ENCODE results near the gene CALML5.

DNA sequence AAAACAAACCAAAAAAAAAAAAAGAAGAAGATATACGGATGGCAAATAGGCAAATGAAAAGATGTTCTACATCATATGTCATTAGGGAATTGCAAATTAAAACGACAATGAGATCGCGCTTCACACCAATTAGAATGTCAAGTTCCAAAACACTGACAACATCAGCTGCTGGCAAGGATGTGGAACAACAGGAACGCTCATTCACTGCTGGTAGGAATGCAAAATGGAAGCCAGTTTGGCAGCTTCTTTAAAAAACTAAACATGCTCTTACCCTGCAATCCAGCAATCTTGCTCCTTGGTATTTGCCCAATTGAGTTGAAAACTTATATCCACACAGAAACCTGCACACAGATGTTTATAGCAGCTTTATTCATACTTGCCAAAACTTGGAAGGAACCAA is 34.8 kb downstream of the CALML5 start:
- TF ChIP-seq, protein P1, sequence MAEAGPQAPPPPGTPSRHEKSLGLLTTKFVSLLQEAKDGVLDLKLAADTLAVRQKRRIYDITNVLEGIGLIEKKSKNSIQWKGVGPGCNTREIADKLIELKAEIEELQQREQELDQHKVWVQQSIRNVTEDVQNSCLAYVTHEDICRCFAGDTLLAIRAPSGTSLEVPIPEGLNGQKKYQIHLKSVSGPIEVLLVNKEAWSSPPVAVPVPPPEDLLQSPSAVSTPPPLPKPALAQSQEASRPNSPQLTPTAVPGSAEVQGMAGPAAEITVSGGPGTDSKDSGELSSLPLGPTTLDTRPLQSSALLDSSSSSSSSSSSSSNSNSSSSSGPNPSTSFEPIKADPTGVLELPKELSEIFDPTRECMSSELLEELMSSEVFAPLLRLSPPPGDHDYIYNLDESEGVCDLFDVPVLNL (CRISPR knock-in tag; IDR thresholded peaks at IDR 0.05; ENCODE audit: borderline replicate concordance, low read depth) = no peak
- TF ChIP-seq, protein P2, sequence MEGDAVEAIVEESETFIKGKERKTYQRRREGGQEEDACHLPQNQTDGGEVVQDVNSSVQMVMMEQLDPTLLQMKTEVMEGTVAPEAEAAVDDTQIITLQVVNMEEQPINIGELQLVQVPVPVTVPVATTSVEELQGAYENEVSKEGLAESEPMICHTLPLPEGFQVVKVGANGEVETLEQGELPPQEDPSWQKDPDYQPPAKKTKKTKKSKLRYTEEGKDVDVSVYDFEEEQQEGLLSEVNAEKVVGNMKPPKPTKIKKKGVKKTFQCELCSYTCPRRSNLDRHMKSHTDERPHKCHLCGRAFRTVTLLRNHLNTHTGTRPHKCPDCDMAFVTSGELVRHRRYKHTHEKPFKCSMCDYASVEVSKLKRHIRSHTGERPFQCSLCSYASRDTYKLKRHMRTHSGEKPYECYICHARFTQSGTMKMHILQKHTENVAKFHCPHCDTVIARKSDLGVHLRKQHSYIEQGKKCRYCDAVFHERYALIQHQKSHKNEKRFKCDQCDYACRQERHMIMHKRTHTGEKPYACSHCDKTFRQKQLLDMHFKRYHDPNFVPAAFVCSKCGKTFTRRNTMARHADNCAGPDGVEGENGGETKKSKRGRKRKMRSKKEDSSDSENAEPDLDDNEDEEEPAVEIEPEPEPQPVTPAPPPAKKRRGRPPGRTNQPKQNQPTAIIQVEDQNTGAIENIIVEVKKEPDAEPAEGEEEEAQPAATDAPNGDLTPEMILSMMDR (IDR thresholded peaks at IDR 0.05) = no peak
- TF ChIP-seq, protein P3, sequence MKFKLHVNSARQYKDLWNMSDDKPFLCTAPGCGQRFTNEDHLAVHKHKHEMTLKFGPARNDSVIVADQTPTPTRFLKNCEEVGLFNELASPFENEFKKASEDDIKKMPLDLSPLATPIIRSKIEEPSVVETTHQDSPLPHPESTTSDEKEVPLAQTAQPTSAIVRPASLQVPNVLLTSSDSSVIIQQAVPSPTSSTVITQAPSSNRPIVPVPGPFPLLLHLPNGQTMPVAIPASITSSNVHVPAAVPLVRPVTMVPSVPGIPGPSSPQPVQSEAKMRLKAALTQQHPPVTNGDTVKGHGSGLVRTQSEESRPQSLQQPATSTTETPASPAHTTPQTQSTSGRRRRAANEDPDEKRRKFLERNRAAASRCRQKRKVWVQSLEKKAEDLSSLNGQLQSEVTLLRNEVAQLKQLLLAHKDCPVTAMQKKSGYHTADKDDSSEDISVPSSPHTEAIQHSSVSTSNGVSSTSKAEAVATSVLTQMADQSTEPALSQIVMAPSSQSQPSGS (CRISPR knock-in tag; IDR thresholded peaks at IDR 0.05; ENCODE audit: borderline replicate concordance, low read depth) = no peak
- TF ChIP-seq, protein P4, sequence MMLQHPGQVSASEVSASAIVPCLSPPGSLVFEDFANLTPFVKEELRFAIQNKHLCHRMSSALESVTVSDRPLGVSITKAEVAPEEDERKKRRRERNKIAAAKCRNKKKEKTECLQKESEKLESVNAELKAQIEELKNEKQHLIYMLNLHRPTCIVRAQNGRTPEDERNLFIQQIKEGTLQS (CRISPR knock-in tag; conservative IDR thresholded peaks at IDR 0.05) = no peak
- TF ChIP-seq, protein P5, sequence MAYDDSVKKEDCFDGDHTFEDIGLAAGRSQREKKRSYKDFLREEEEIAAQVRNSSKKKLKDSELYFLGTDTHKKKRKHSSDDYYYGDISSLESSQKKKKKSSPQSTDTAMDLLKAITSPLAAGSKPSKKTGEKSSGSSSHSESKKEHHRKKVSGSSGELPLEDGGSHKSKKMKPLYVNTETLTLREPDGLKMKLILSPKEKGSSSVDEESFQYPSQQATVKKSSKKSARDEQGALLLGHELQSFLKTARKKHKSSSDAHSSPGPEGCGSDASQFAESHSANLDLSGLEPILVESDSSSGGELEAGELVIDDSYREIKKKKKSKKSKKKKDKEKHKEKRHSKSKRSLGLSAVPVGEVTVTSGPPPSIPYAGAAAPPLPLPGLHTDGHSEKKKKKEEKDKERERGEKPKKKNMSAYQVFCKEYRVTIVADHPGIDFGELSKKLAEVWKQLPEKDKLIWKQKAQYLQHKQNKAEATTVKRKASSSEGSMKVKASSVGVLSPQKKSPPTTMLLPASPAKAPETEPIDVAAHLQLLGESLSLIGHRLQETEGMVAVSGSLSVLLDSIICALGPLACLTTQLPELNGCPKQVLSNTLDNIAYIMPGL (CRISPR knock-in tag; IDR thresholded peaks at IDR 0.05) = no peak
- TF ChIP-seq ETV6 (CRISPR knock-in tag; IDR thresholded peaks at IDR 0.05) (no peak), NR1H2 (CRISPR knock-in tag; IDR thresholded peaks at IDR 0.05) (no peak), SP1 (CRISPR knock-in tag; conservative IDR thresholded peaks at IDR 0.05) (no peak)
- TF ChIP-seq, protein P6, sequence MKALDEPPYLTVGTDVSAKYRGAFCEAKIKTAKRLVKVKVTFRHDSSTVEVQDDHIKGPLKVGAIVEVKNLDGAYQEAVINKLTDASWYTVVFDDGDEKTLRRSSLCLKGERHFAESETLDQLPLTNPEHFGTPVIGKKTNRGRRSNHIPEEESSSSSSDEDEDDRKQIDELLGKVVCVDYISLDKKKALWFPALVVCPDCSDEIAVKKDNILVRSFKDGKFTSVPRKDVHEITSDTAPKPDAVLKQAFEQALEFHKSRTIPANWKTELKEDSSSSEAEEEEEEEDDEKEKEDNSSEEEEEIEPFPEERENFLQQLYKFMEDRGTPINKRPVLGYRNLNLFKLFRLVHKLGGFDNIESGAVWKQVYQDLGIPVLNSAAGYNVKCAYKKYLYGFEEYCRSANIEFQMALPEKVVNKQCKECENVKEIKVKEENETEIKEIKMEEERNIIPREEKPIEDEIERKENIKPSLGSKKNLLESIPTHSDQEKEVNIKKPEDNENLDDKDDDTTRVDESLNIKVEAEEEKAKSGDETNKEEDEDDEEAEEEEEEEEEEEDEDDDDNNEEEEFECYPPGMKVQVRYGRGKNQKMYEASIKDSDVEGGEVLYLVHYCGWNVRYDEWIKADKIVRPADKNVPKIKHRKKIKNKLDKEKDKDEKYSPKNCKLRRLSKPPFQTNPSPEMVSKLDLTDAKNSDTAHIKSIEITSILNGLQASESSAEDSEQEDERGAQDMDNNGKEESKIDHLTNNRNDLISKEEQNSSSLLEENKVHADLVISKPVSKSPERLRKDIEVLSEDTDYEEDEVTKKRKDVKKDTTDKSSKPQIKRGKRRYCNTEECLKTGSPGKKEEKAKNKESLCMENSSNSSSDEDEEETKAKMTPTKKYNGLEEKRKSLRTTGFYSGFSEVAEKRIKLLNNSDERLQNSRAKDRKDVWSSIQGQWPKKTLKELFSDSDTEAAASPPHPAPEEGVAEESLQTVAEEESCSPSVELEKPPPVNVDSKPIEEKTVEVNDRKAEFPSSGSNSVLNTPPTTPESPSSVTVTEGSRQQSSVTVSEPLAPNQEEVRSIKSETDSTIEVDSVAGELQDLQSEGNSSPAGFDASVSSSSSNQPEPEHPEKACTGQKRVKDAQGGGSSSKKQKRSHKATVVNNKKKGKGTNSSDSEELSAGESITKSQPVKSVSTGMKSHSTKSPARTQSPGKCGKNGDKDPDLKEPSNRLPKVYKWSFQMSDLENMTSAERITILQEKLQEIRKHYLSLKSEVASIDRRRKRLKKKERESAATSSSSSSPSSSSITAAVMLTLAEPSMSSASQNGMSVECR (CRISPR knock-in tag; IDR thresholded peaks at IDR 0.05; ENCODE audit: borderline replicate concordance) = no peak

Data from WTC11 (cell line).